Brain microvascular endothelial cell (primary cell): ENCODE results near the gene OR7G1.
"Not testable (repeated sequence)": the region's sequence is repeated elsewhere in the genome, so short reads cannot be mapped to it uniquely, and the experiment has no call there.

Experiments used
- DNase-seq: peaks from one replicate; pipeline ENCODE4 v3.0.0-alpha.2; 2020
- H3K27ac ChIP-seq: fragments of 250-450 bp; sonication (Bioruptor Pico); 2 replicates; pipeline ENCODE4 v1.5.1; 2020; ENCODE audit warnings: mild to moderate bottlenecking, moderate library complexity
- H3K27me3 ChIP-seq: fragments of 250-450 bp; sonication (Bioruptor Pico); replicated peaks from 2 replicates; pipeline ENCODE4 v1.5.1; 2020; ENCODE audit warnings: mild to moderate bottlenecking
- H3K36me3 ChIP-seq: fragments of 250-450 bp; sonication (Bioruptor Pico); replicated peaks from 2 replicates; pipeline ENCODE4 v1.5.1; 2020; ENCODE audit warnings: mild to moderate bottlenecking
- H3K4me3 ChIP-seq: 2 replicates; pipeline ENCODE4 v1.5.1; 2011; ENCODE audit warnings: low read depth, mild to moderate bottlenecking, control low read depth, low read length, moderate library complexity
- CTCF ChIP-seq: IDR thresholded peaks from 2 replicates; pipeline ENCODE4 v1.5.1; 2011; ENCODE audit warnings: low read depth, mild to moderate bottlenecking, moderate library complexity, low read length, control low read depth, inconsistent platforms; ENCODE audit errors: missing control alignments
- in situ Hi-C: cut with HindIII; loops from 2 replicates; pipeline ENCODE4 v1.10.0; 2017; ENCODE audit warnings: low sequenced_read_pairs, low pct_ligation_motif_present

Gene OR7G1

GRCh38 chr19:9075064-9075949 lies 40.3 kb downstream of the OR7G1 start:
- no peaks in the 10 kb centered on the region for H3K36me3 ChIP-seq
- peak; percentile 97 for DNase-seq
- in situ Hi-C loops: no loop called here
- H3K4me3 ChIP-seq: no peak overlapping the region
- no peak for TF ChIP-seq CTCF
- H3K27me3 ChIP-seq: no peaks in the 10 kb centered on the region
- H3K27ac ChIP-seq: no peak overlapping the region

DNA sequence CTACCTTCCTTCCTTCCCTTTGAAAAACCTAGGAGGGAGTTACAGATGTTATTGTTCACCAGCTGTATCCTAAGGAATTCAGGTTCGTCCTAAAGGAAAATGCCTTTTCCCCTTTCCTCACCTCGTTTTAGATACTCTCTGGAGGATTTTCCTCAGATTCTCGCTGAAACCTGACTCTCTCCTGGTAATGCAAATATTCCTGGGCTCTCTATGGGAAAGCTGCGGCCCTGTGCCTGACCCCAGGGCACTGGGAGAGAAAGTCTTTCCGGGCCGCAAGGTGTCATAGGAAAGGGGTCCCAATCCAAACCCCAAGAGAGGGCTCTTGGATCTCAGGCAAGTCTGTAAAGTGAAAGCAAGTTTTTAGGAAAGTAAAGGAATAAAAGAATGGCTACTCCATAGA lies 41.8 kb downstream of the OR7G1 start:
- no peak for DNase-seq
- in situ Hi-C loops: no loop called here
- no peak for TF ChIP-seq CTCF
- Histone ChIP-seq H3K27me3 (no peaks in the 10 kb centered on the region), H3K4me3 (no peak overlapping the region), H3K36me3 (no peaks in the 10 kb centered on the region), H3K27ac (no peak overlapping the region)

- DNase-seq, H3K4me3 ChIP-seq, H3K36me3 ChIP-seq, H3K27ac ChIP-seq, H3K27me3 ChIP-seq, in situ Hi-C loops: not testable (repeated sequence)
Observed at GRCh38 chr19:9071720-9072119, 43.8 kb downstream of the OR7G1 start.

- Histone ChIP-seq H3K4me3 (no peak overlapping the region), H3K27ac (no peak overlapping the region), H3K27me3 (no peaks in the 10 kb centered on the region), H3K36me3 (no peaks in the 10 kb centered on the region)
- DNase-seq: no peak
- TF ChIP-seq CTCF: no peak
- in situ Hi-C loops: no loop called here
Observed at GRCh38 chr19:9070066-9070465, 45.5 kb downstream of the OR7G1 start.

DNA sequence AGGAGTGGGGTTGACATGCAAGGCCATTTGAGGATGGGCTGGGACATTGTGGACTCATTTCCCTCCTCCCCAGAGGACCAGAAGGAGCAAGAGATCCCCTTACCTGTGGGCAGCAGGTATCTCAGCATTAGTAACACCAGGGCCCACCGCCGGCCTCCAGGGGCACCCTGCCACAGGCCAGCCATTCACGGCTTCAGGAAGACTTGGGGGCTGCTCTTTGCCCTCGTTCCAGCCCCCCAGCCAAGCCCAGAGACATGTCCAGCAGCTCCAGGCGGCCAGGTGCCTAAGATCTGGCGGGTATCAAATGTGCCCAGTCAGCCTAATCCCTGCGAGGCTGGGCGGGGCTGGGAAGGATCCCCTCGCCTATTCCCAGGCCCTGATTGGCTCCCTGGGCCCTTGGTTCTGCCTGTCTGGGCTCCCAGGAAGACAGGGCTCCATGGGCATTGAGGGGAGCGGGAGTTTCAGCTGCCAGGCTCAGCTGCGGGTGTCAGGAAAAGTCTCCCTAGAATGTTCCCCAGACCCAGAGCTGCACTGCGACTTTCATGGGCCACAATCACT lies 50.0 kb downstream of the OR7G1 start:
- DNase-seq: no peak
- H3K27ac ChIP-seq: no peak overlapping the region
- H3K4me3 ChIP-seq: no peak overlapping the region
- H3K36me3 ChIP-seq: no peaks in the 10 kb centered on the region
- H3K27me3 ChIP-seq: no peaks in the 10 kb centered on the region
- in situ Hi-C loops: no loop called here
- no peak for TF ChIP-seq CTCF
